Adrenal gland (tissue), 5 donors: ENCODE data around the gene KSR2.

Source experiments
- CTCF ChIP-seq, 6 experiments: fragments of 450-650 bp in 4 of 6; fragments of 200-600 bp in 2 of 6; sonication (generic) in 1 of 6; IDR thresholded peaks; 1 replicate in 5 of 6; 2 replicates in 1 of 6; pipeline versions ENCODE4 v1.5.1 to v1.8.0; 2016 to 2021; ENCODE audit warnings: antibody characterized with exemption in 6 of 6, mild to moderate bottlenecking in 2 of 6, moderate library complexity in 1 of 6
- POLR2A ChIP-seq, 2 donors: fragments of 450-650 bp; IDR thresholded peaks; one replicate each; pipeline ENCODE4 v1.6.1; 2017; ENCODE audit warnings: antibody characterized with exemption in 2 of 2, mild to moderate bottlenecking in 2 of 2, moderate library complexity in 1 of 2
- donor health status: DM: no; HTN: no; CAD: no.

DNA sequence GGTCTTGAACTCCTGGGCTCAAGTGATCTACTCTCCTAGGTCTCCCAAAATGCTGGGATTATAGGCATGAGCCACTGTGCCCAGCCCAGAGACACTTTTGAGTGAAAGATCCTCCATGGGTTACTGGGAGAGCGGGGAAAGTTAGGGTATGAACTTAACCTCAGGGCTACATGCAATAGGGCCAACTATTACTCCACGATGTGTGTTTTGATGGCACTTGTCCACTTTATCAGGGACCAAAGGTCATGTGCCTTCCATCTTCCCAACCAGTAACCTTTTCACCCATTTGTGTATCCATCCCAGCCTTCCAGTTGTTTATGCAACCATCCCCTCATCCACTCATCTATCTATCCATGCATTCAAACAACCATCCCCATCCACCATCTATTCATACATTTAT, 546.8 kb downstream of the KSR2 start:
- TF ChIP-seq CTCF (IDR thresholded peaks at IDR 0.05) (no peak), POLR2A (IDR thresholded peaks at IDR 0.05) (no peak)
